ENCODE results near the gene TPX2. TPM values are rescaled to one million over a fixed set of nuclear protein-coding genes. Genes with fewer than 3 reads are reported as not detected.

The TPX2 gene
- total and polyA plus RNA-seq, 2 donors, result 8.2 to 75.6 TPM

DNA sequence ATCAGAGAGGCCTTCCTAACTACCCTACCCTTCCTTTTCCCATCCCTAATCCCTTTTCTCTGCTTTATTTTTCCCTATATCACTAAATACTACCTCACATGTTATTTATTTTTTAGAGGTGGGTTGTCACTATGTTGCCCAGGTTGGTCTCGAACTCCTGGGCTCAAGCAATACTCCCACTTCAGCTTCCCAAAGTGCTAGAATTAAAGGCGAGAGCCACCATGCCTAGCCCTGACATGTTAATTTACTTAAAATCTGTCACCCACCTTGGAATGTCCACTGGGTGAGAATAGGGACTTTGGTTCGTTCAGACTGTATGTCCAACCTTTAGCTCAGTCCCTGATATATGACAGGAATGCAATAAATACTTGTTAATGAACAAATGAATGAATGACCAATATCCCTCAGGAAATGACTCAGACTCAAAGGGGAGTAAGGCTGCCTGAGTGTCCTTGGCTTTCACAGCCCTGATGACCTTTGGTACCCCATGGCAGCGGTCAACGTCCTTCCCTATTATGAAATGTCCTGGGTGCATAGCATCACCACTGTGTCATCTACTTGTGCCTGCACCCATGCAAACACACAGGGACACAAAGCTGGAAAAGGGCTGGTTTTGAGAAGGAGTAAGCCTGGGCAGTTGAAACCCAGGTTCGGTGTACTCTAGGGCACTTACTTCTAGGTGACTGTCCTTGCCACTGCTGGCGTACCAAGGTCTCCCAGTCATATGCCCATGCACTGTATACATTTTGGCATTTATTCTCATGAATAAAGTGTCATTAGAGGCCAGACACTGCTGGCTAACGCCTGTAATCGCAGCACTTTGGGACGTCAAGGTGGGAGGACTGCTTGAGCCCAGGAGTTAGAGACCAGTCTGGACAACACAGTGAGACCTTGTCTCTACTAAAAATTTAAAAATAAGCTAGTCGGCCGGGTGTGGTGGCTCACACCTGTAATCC is 43.0 kb upstream of the TPX2 start:
- 97% methylated on average over 12 of the region's 12 CpGs for WGBS
- H3K36me3 ChIP-seq (ENCODE audit: control insufficient read depth in 2 of 2, insufficient read depth in 2 of 2, low read length in 1 of 2), result peaks cover 32 to 77% of the 10 kb centered on the region in 2 donors
- peaks cover 0 to 3% of the 10 kb centered on the region in 2 donors for H3K9me3 ChIP-seq (ENCODE audit: control insufficient read depth in 2 of 2, insufficient read depth in 1 of 2, low read length in 1 of 2)
- H3K4me1 ChIP-seq (ENCODE audit: control insufficient read depth in 2 of 2, insufficient read depth in 2 of 2, low read length in 2 of 2), result peaks cover 67 to 86% of the 10 kb centered on the region in 2 donors
- H3K27ac ChIP-seq (ENCODE audit: low read depth in 1 of 2, low read length in 1 of 2), result peak overlapping the region; percentile 46 to 91
- DNase-seq (ENCODE audit: low read depth in 6 of 9, low spot score in 9 of 9), result no peak
- H3K4me3 ChIP-seq (ENCODE audit: low read length in 2 of 2), result peak overlapping the region in 1 of 2 donors; percentile 21
- no peaks in the 10 kb centered on the region for H3K27me3 ChIP-seq (ENCODE audit: control insufficient read depth in 2 of 2, insufficient read depth in 1 of 2, low read length in 1 of 2)

DNA sequence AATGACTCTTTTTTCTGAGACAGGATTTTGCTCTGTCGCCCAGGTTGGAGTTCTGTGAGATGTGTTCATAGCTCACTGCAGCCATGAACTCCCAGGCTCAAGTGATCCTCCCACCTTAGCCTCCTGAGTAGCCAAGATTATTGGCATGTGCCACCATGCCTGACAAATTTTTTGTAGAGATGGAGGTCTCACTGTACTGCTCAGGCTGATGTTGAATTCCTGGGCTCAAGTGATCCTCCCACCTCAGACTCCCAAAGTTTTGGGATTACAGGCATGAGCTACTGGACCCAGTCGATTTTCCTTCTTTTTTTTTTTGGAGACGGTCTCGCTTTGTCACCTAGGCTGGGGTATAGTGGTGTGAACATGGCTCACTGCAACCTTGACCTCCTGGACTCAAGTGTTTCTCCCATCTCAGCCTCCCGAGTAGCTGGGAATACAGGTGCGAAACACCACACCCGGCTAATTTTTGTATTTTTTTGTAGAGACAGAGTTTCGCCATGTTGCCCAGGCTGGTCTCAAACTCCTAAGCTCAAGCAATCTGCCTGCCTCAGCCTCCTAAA is 40.8 kb upstream of the TPX2 start:
- Histone ChIP-seq H3K9me3 (ENCODE audit: control insufficient read depth in 2 of 2, insufficient read depth in 1 of 2, low read length in 1 of 2) (peaks cover 0 to 3% of the 10 kb centered on the region in 2 donors), H3K4me1 (ENCODE audit: control insufficient read depth in 2 of 2, insufficient read depth in 2 of 2, low read length in 2 of 2) (peaks cover 63 to 78% of the 10 kb centered on the region in 2 donors), H3K4me3 (ENCODE audit: low read length in 2 of 2) (no peak overlapping the region), H3K27ac (ENCODE audit: low read depth in 1 of 2, low read length in 1 of 2) (peak overlapping the region; percentile 62 to 91), H3K36me3 (ENCODE audit: control insufficient read depth in 2 of 2, insufficient read depth in 2 of 2, low read length in 1 of 2) (peaks cover 25 to 75% of the 10 kb centered on the region in 2 donors), H3K27me3 (ENCODE audit: control insufficient read depth in 2 of 2, insufficient read depth in 1 of 2, low read length in 1 of 2) (no peaks in the 10 kb centered on the region)
- WGBS, result 95% methylated on average over 8 of the region's 8 CpGs
- no peak for DNase-seq (ENCODE audit: low read depth in 6 of 9, low spot score in 9 of 9)

DNA sequence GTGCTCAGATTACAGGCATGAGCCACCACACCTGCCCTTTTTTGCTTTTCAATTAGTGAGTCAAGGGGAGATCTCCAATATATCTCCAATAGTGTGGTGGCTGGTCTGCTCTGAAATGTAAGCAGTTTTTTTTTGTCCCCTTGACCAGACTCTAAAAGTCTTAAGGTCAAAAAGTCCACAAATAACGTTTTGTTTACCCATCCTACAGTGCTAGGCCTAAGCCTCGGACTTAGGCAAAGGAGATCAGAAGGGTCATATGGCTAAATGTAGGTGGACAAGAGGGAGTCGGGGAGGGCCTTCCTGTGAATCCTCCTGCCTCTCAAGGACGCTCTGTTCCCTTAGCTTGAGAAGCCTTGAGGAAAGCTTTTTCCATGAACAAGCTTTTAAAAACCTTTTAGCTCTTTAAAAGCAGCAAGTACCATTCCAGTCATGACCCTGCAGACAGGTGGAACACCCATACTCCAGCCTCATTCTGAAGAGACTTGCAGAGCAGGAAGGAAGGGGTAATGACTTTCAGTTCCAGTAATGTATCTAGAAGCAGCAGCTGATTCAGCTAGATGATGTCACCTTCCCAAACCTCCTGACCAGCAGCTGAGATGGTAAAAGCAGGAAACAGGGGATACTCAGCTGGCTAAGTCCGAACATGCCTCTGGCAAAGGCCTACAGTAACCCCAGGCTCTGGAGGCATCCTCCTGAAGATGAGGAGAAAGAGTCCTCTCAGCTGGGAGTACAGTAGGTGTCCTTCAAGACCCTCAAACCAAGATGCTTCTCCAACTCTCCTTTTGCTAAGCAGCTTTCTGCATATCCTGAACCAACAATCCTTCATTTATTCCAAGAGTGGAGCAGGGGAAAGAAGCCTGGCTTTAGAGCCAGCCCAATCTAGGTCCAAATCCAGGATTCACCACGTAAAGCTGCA is 40.0 kb upstream of the TPX2 start:
- WGBS, result 78% methylated on average over 6 of the region's 6 CpGs
- H3K36me3 ChIP-seq (ENCODE audit: control insufficient read depth in 2 of 2, insufficient read depth in 2 of 2, low read length in 1 of 2), result peaks cover 20 to 73% of the 10 kb centered on the region in 2 donors
- H3K27ac ChIP-seq (ENCODE audit: low read depth in 1 of 2, low read length in 1 of 2), result peak overlapping the region; percentile 72 to 91
- no peaks in the 10 kb centered on the region for H3K27me3 ChIP-seq (ENCODE audit: control insufficient read depth in 2 of 2, insufficient read depth in 1 of 2, low read length in 1 of 2)
- peaks cover 0 to 3% of the 10 kb centered on the region in 2 donors for H3K9me3 ChIP-seq (ENCODE audit: control insufficient read depth in 2 of 2, insufficient read depth in 1 of 2, low read length in 1 of 2)
- H3K4me1 ChIP-seq (ENCODE audit: control insufficient read depth in 2 of 2, insufficient read depth in 2 of 2, low read length in 2 of 2), result peaks cover 57 to 75% of the 10 kb centered on the region in 2 donors
- H3K4me3 ChIP-seq (ENCODE audit: low read length in 2 of 2), result no peak overlapping the region
- DNase-seq (ENCODE audit: low read depth in 6 of 9, low spot score in 9 of 9), result peak in 1 of 9 donors; percentile 64

DNA sequence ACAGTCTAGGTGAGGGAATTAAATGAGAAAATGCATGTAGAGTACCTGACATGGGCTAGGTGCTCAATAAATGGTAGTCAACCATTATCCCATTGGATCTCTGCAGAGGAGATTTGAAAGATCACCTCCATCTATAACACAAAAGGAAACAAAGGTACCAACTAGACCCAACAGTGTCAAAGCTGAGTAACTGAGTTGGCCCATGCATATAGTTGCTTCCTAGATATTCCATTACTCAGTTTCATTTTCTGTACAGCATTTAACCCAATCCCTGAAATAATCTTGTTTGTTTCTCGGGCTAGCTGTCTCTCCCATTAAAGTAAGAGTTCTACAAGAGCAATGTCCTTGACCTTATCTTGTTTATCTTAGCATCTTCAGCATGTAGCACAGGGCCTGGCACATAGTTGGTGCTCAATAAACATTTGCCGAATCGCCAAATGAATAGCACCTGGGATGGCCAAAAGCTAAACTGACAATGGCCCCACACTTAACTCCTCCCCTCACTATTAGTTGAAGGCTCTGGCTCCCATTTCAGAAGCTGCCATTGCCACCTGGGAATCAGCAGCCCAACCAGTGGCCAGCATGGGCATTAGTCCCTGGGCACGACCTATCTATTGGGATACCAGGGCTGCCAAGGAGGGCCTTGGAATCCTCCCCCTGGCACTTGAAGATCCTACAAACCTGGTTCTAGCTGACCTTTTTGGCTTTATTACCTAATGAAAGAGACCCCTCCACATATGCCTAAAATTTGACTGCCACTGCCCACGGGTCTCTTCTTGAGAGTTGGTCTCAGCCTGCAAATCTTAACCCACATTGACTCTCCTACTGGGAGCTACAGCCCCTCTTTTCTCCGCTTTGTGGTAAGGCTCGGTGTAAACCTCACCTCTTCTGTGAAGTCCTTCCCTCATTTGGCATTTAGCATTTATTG is 39.0 kb upstream of the TPX2 start:
- Histone ChIP-seq H3K27ac (ENCODE audit: low read depth in 1 of 2, low read length in 1 of 2) (peak overlapping the region; percentile 9 to 91), H3K4me1 (ENCODE audit: control insufficient read depth in 2 of 2, insufficient read depth in 2 of 2, low read length in 2 of 2) (peaks cover 55 to 75% of the 10 kb centered on the region in 2 donors), H3K4me3 (ENCODE audit: low read length in 2 of 2) (no peak overlapping the region), H3K36me3 (ENCODE audit: control insufficient read depth in 2 of 2, insufficient read depth in 2 of 2, low read length in 1 of 2) (peaks cover 23 to 74% of the 10 kb centered on the region in 2 donors), H3K27me3 (ENCODE audit: control insufficient read depth in 2 of 2, insufficient read depth in 1 of 2, low read length in 1 of 2) (no peaks in the 10 kb centered on the region), H3K9me3 (ENCODE audit: control insufficient read depth in 2 of 2, insufficient read depth in 1 of 2, low read length in 1 of 2) (peaks cover 0 to 3% of the 10 kb centered on the region in 2 donors)
- WGBS, result 92% methylated on average over 7 of the region's 7 CpGs
- no peak for DNase-seq (ENCODE audit: low read depth in 6 of 9, low spot score in 9 of 9)

DNA sequence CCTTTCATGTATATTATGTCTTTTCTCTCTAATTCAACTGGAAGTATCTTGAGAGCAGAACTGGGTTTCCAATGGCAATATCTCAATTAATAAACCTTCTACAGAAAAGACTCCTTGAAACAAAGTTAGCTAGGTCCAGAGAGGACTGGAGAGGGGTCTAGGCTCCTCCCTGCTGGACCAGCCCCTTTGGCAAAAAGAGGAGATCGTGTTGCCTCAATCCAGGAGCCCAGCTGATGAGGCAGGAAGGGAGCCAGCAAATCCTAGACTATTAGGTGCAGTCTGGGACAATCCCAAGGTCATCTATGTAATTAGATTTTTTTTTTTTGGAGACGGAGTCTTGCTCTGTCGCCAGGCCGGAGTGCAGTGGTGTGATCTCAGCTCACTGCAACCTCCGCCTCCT is 38.3 kb upstream of the TPX2 start:
- Histone ChIP-seq H3K9me3 (ENCODE audit: control insufficient read depth in 2 of 2, insufficient read depth in 1 of 2, low read length in 1 of 2) (peaks cover 0 to 3% of the 10 kb centered on the region in 2 donors), H3K4me3 (ENCODE audit: low read length in 2 of 2) (no peak overlapping the region), H3K36me3 (ENCODE audit: control insufficient read depth in 2 of 2, insufficient read depth in 2 of 2, low read length in 1 of 2) (peaks cover 21 to 73% of the 10 kb centered on the region in 2 donors), H3K4me1 (ENCODE audit: control insufficient read depth in 2 of 2, insufficient read depth in 2 of 2, low read length in 2 of 2) (peaks cover 50 to 74% of the 10 kb centered on the region in 2 donors), H3K27me3 (ENCODE audit: control insufficient read depth in 2 of 2, insufficient read depth in 1 of 2, low read length in 1 of 2) (no peaks in the 10 kb centered on the region), H3K27ac (ENCODE audit: low read depth in 1 of 2, low read length in 1 of 2) (peak overlapping the region in 1 of 2 donors; percentile 91)
- WGBS, result 94% methylated on average over 5 of the region's 5 CpGs
- no peak for DNase-seq (ENCODE audit: low read depth in 6 of 9, low spot score in 9 of 9)

DNA sequence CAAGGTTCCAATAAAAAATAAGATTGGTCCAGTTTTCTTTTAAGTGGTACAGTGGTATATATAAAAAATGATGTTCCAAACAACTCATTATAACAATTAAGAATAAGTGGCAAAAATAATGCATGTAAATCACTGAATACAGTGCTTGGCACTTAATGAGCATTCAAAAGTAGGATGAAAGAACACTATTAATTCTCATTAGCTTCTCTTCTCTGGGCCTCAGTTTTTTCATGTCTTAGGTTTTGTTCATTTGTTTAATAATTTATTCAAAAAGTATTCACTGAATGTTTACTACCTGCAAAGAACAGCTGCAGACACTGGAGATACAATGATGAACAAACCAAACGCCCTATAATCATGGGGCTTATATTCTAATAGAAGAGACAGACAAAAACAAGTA is 37.5 kb upstream of the TPX2 start:
- no peak for DNase-seq (ENCODE audit: low read depth in 6 of 9, low spot score in 9 of 9)
- Histone ChIP-seq H3K36me3 (ENCODE audit: control insufficient read depth in 2 of 2, insufficient read depth in 2 of 2, low read length in 1 of 2) (peaks cover 19 to 73% of the 10 kb centered on the region in 2 donors), H3K27me3 (ENCODE audit: control insufficient read depth in 2 of 2, insufficient read depth in 1 of 2, low read length in 1 of 2) (no peaks in the 10 kb centered on the region), H3K4me3 (ENCODE audit: low read length in 2 of 2) (no peak overlapping the region), H3K9me3 (ENCODE audit: control insufficient read depth in 2 of 2, insufficient read depth in 1 of 2, low read length in 1 of 2) (peaks cover 0 to 3% of the 10 kb centered on the region in 2 donors), H3K4me1 (ENCODE audit: control insufficient read depth in 2 of 2, insufficient read depth in 2 of 2, low read length in 2 of 2) (peaks cover 50 to 74% of the 10 kb centered on the region in 2 donors), H3K27ac (ENCODE audit: low read depth in 1 of 2, low read length in 1 of 2) (peak overlapping the region in 1 of 2 donors; percentile 13)
- 90% methylated on average over 1 of the region's 1 CpG for WGBS

DNA sequence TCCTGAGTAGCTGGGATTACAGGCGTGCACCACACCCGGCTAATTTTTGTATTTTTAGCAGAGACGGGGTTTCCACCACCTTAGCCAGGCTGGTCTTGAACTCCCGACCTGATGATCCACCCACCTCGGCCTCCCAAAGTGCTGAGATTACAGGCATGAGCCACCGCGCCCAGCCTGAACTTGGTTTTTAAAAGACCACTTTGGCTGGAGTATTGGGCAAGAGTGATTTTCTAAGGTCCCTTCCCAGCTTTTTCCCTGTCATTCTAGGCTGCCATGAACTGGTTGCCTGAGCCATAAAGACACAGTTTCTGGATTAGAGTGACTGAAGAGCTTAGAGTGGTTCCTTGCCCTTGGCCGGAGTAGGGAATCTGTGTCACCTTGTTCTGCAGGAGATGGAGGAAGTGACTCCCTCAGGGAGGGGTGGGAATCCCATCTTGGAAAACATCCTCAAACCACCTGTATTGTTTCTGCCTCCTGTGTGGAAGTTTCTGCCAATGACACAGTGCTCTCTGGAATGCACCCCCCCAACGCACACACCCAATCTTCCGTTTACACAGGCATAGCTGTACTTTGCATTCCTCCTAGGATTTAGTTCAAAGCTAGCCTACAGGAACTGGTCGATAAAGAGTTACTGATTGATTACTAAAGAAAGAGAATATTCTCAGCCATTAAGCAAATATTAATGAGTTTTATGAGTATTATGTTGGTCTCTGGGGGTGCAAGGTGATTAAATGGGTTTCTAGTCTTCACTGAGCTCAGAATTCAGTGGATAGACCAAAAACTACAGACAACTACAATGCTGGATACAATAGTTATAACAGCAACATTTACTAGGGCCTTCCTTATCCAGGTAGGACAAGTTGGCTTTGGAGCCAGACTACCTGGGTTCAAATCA is 34.6 kb upstream of the TPX2 start:
- no peak for DNase-seq (ENCODE audit: low read depth in 6 of 9, low spot score in 9 of 9)
- Histone ChIP-seq H3K27ac (ENCODE audit: low read depth in 1 of 2, low read length in 1 of 2) (peak overlapping the region; percentile 80 to 98), H3K4me3 (ENCODE audit: low read length in 2 of 2) (no peak overlapping the region), H3K9me3 (ENCODE audit: control insufficient read depth in 2 of 2, insufficient read depth in 1 of 2, low read length in 1 of 2) (peaks cover 0 to 6% of the 10 kb centered on the region in 2 donors), H3K4me1 (ENCODE audit: control insufficient read depth in 2 of 2, insufficient read depth in 2 of 2, low read length in 2 of 2) (peaks cover 58 to 86% of the 10 kb centered on the region in 2 donors), H3K27me3 (ENCODE audit: control insufficient read depth in 2 of 2, insufficient read depth in 1 of 2, low read length in 1 of 2) (no peaks in the 10 kb centered on the region), H3K36me3 (ENCODE audit: control insufficient read depth in 2 of 2, insufficient read depth in 2 of 2, low read length in 1 of 2) (peaks cover 28 to 66% of the 10 kb centered on the region in 2 donors)
- WGBS, result 97% methylated on average over 11 of the region's 11 CpGs

Measured in thymus (tissue), 11 donors.